NCI-H82 treated with DMSO at 0.1 percent for 48 hours (cell line): ENCODE data around the gene ZFP2.
"Not testable (repeated sequence)": the region's sequence is repeated elsewhere in the genome, so short reads cannot be mapped to it uniquely, and the experiment has no call there.

ENCODE experiments used
- DNase-seq: peaks from one replicate; lab custom pipeline; 2025; ENCODE audit not compliant: unreplicated experiment; lab: John Stamatoyannopoulos, UW

Gene ZFP2

DNA sequence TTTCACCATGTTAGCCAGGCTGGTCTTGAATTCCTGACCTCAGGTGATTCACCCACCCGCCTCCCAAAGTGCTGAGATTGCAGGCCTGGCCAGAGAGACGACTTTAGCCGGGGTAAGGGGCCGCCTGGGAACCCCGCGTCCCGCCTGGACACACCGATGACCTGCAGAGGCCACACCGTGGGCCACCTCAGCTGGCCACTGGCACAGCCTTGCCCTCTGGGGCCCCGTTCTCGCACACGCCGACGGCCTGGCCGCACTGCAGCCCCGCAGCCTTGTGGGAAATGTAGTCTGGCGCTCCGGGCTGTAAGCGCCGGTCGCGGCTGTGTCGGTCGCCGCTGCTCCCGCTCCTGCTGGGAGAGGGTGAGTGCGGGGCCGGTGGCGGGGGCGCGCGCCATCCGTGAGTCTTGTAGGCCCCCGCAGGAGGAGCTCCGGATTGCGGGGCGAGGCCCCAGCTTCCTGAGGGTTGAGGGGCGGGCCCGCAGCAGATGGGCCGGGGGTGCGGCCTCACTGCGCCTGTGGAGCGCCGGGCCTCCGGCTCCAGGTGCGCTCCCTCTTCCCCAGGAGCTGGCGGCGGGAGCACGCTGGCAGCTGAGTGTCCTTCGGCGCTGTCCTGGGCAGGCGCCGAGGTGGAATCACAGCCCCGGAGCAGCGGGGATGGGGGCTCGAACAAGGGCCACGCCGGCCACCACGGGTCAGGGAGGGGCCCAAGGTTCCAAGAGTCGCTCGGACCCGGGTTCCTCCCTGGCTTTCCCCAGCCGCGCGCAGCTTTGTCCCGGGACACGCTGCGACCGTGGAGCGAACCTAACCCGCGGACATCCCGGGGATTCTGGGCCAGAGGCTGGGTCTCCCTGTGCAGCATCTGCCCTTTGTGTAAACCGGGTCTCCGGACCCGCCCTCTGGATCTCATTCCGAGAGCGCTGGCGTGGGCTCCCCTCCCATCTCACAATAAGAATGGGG is at the start of gene ZFP2:
Gene ZFP2, plus strand, starts transcription at position 299 of the 957 bp plus-strand sequence. CDS start 35,401 bp downstream, outside the sequence.
- DNase-seq = peak; percentile 22

DNA sequence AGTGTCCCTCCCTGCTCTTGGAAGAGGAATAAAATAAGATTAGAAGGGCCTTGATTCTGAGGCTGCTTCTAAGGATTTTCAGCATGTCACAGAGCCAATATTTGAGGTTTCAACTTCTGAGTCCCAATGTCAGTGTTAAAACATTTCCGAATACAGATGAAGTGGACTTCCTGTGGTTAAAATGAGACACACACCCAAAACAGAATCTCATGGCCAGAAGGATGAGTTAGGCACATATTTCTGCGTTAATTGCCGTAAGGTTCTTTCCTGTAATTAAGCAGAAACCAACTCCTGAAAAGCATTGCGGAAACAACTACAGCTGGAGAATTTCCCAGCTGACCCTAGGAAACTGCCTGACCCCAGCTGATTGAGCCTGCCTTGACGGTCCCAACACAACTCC is 46.4 kb upstream of the ZFP2 start:
- no peak for DNase-seq

DNA sequence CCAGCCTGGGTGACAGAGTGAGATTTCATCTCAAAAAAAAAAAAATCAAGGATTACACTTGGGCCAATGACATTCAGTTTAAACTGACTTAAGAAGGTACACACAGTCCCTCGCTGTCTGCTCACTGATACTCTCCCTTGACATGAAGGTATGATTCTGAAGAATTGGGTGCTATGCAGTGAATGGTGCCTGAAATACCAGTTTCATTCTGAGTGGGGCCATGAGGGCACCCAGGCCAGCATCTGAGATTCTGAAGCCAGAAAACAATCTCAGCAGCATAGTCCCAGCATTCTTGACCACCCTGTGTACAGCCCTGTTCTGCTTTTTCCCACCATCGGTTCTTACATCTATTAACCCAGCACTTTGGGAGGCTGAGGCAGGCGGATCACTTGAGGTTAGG is 43.8 kb upstream of the ZFP2 start:
- DNase-seq = no peak

DNA sequence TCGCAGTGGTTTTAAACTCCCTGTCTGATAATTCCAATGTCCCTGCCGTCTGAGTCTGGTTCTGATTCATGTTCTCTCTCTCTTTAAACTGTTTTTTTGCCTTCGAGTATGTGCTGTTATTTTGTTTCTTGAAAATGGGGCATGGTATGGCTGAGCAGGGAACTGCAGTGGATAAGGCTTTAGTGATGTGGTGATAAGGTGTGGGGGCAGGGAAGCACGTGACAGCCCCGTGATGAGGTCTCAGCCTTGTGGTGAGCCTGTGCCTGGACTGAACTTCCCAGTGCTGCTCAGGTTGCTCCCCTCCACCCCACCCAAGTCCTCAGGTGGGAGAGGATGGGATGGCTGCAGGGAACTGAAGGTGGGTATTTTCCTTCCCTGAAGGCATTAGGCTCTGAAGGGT is 41.4 kb upstream of the ZFP2 start:
- DNase-seq = no peak

DNA sequence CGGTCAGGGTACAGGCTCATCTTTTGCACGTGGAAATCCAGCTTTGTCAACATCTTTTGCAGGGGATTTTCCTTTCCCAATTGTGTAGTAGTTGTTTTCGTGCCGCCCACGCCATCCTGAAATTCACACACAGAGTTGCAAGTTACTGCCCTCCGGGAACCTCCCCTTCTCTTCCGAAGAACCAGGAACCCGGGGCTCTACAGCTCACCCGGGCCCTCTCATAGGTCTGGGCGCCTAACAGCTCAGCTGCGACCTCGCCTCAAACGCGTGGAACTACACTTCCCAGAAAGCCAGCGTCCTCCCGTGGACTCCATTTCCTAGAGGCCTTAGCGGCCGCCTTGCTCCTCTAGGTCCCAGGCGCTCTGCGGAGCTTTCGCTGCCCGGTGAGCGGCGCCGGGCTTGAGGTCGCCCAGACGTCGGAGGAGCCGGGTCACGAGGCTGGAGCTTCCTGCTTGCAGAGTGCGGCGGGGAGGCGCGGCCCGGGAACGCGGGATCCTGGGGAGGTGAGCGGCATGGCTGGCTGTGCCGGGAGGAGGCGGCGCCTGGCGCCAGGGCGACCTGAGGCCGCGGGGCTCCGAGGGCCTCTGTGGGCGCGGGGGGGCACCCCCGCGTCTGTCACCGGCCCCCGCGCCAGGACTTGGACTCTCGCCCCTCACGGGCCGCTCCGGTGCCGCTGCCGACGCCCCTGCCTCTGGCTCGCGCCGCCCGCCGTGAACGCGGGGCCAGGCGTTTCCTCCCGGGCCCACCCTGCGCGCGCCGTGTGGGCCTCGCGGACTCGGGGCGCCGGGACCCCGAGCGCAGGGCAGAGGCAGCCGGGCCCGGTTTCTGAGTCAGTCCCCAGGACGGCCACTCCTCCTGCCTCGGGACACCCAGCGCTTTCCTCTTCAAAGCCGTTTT is 35.8 kb upstream of the ZFP2 start, which contains the start of gene ZNF354B:
Gene ZNF354B, plus strand, starts transcription at position 329 of the 897 bp plus-strand sequence. CDS start 1,095 bp downstream, outside the sequence.
- peak; percentile 71 for DNase-seq

DNA sequence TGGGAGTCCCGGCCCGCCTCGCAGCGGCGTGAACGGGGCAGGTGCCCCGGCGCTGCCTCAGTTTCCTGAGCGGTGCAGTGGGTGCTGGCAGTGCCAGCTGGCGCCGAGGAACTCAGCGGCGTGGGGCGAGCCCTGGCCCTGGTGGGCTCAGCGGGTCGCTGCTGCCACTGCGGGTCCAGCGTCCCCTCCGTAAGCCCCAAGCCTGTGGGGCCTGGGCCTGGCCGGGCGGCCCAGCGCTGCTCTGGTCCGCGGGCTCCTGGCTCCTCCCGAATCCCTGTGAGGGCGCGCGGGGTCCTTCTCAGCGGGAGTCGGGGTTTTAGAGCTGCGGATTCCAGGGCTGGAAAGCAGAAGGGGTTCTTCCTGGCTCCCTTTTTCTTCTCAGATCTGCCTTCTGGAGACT is 35.1 kb upstream of the ZFP2 start:
- not testable (repeated sequence) for DNase-seq

DNA sequence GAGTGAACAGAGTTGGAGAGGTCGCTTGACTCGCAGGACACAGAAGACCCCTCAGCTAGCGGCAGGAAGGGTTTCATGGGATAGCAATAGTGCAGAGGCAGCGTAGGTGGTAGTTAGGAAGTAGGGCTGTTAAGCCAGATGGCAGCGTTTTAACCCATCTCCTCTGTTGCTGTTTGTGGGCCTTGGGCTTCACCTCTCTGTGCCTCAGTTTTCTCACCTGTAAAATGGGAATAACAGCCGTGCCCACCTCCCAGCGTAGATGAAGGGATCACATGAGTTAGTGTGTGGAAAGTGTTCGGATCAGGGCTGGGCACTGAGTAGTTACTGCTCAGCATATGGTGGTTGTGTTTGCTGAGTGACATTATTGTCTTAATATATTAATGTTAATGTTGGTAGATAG is 34.1 kb upstream of the ZFP2 start:
- DNase-seq = no peak

DNA sequence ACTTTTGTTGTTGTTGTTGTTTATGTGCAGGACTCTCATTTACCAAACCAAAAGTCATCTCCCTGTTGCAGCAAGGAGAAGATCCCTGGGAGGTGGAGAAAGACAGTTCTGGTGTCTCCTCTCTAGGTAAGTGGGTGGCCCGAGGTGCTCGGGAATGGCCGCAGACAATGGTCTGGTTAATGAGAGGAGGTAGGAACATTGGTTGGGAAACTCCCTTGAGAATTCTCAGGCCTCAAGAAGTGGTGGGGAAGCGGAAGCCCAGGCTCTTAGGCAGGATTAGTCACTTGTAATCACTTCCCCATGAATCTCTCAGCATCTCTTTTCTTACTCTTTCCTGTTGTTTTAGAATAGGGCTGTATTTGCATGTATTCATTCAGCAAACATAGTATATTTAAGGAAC is 28.8 kb upstream of the ZFP2 start:
- no peak for DNase-seq

DNA sequence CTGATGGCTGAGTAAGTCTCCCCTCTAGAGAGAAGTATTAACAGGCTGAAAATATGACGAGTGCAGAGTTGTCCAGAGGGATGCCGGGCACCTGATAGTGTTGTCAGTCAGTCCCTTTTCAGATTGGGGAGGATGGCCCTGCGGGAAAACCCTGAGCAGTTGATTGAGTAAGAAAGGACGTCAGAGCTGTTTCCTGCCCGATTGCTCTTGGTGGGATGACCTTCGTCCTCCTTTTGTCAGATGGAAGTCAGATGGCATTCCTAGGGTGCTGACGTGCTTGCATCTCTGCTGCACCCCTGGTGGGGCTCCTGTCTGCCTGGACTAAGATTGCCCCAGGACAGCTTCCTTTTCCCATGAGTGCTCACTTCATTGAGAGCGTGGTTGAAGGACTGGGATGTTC is 26.1 kb upstream of the ZFP2 start:
- no peak for DNase-seq

DNA sequence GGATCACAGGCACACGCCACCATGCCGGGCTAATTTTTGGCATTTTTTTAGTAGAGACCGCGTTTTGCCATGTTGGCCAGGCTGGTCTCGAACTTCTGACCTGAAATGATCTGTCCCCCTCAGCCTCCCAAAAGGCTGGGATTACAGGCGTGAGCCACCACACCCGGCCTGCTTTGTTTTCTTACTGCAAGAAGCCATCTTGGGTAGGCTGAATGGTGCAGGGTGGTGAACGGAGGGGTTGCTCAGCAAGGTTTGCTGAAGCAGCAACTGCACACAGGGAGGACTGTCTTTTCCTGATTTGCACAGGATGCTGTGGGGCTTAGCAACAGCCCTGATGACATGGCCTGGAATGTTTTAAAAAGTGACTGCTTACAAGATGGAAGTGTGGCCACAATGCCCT is 25.3 kb upstream of the ZFP2 start:
- DNase-seq = no peak

DNA sequence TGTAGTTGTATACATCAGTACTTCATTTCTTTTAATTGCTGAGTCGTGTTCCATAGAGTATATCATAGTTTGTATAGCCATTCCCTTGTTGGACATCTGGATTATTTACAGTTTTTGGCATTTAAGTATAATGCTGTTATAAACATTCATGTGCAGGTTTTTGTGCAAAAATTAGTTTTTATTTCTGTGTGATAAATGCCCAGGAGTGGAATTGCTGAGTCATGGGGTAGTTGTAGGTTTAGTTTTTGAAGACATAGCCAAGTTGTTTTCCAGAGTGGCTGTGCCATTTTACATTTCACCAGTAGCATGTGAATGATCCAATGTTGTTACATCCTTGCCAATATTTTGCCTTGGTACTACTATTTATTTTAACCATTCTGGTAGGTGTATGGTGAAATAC is 23.4 kb upstream of the ZFP2 start:
- no peak for DNase-seq

DNA sequence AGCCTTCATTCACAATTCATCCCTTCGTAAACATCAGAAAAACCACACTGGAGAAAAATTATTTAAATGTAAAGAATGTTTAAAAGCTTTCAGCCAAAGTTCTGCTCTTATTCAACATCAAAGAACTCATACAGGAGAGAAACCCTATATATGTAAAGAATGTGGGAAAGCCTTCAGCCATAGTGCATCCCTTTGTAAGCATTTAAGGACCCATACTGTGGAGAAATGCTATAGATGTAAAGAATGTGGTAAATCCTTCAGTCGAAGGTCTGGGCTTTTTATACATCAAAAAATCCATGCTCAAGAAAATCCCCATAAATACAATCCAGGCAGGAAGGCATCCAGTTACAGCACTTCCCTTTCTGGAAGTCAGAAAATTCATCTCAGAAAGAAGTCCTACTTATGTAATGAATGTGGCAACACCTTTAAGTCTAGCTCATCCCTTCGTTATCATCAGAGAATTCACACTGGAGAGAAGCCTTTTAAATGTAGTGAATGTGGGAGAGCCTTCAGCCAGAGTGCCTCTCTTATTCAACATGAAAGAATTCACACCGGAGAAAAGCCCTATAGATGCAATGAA is 12.5 kb upstream of the ZFP2 start:
- not testable (repeated sequence) for DNase-seq

DNA sequence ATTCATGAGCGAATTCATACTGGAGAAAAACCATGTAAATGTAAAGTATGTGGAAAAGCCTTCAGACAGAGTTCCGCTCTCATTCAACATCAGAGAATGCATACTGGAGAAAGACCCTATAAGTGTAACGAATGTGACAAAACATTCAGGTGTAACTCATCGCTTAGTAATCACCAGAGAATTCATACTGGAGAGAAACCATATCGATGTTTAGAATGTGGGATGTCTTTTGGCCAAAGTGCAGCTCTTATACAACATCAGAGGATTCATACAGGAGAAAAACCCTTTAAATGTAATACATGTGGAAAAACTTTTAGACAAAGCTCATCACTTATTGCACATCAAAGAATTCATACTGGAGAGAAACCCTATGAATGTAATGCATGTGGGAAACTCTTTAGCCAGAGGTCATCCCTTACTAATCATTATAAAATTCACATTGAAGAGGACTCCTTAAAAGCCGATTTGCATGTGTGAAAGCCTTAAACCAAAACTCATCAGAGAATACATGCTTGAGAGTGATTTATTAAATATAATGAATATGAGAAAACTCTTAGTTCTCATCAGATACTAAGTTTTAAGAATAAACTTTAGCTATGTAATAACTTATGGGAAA is 11.8 kb upstream of the ZFP2 start:
- no peak for DNase-seq

DNA sequence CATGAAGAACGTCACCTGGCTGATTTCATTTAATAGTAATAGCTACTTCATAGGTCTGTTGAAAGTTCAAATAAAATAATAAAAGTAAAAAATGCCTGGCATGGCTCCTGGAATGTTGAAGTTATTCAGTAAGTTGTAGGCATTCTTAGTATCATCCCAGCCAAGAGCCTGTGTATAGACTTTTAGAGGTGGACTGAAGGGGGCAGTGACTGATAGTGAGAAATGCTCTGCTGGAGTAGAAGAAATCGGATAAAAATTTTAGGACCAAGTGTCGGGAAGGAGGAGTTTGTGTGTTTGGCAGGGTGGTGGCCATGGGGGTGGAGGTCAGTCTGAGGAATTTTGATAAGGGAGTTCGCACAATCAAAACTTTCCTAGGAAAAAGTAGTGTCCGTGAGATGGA is 3.6 kb downstream of the ZFP2 start:
- no peak for DNase-seq

DNA sequence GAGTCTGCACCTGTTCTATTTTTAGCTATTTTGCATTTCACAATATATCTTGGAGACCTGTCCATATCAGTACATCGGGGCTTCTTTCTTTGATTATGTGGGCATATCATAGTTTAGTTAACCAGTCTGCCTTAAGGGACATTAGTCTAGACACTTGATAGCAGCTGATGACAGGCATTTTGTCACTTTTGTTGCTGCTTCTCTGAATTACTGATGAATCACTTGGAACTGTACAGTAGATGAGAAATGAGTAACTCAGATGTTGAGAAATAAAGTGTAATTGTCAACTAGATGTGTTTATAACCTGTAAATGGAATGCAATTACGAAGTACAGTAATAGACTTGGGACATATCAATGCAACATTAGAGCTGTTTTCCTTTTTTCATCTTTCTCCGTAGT is 7.1 kb downstream of the ZFP2 start:
- DNase-seq = no peak

DNA sequence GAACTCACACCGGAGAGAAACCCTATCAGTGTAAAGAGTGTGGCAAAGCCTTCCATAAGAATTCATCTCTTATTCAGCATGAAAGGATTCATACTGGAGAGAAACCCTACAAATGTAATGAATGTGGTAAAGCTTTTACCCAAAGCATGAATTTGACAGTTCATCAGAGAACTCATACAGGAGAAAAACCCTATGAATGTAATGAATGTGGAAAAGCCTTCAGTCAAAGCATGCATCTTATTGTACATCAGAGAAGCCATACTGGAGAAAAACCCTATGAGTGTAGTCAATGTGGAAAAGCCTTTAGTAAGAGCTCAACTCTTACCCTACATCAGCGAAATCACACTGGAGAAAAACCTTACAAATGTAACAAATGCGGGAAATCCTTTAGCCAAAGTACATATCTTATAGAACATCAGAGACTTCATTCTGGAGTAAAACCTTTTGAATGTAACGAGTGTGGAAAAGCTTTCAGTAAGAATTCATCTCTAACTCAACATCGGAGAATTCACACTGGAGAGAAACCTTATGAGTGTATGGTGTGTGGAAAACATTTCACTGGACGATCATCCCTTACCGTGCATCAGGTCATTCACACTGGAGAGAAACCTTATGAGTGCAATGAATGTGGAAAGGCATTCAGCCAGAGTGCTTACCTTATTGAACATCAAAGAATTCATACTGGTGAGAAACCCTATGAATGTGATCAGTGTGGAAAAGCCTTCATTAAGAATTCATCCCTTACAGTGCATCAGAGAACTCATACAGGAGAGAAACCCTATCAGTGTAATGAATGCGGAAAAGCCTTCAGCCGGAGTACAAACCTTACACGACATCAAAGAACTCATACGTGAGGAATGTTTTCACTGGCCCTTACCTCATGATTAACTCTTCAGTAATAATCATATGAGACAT is 36.4 kb downstream of the ZFP2 start:
- no peak for DNase-seq

DNA sequence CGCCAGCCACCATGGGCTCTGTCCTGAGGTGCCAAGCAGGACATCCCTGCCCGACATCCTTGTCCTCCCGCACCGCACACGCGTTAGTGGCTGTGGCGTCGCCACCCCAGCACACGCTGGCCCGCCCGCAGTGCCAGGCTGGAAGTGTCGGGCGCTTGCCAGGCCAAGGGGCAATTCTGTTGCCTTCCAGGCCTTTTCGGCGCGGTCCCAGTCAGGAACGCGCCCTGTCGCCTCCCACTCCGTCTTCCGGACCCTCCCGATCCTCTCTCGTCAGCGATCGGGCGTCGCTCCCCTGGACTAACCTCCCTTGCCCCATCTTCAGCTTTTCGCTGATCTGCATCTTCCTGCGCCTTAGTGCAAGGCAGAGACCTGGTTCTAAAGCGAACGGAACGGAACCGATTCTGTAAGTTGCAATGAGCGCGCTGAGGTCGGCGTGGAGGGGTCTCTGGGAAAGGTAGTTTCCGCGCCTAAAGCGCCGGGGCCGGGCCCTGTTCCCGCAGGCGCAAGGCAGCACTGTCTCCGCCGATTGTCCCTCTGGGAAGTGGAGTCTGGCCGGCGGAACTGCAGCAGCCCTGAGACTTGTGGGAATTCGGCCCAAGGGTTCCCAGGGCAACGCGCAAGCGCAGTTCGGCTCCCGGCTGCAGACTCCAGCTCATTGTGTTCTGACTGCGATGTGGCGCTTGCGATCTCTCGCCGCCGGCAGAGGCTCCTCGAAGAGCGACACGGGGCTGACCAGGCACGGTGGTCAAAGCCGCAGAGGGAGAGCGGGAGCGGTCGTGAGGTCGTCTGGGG is 45.1 kb downstream of the ZFP2 start, which contains the start of gene ZNF454:
Gene ZNF454, plus strand, starts transcription at position 630 of the 792 bp plus-strand sequence. CDS start 1,594 bp downstream, outside the sequence.
- peak; percentile 81 for DNase-seq

DNA sequence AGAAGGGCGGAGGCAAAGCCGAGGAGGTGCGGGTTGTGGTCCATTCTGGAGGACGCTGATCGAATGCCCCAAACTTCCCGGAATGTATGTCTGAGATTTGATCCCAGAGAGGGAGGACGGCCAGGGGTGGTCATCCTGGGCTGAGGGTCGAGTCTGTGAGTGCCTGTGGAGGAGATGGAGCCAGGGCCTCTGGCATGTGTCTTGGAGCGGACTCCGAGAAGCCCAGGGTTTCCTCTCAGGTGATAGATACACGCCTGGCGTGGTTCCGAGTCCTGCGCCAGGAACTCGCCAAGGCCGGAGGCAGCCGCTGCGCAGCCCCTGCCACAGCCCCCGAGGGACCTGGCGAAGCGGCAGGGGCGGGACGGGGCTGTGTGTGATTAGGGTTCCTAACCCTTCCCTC is 45.6 kb downstream of the ZFP2 start:
- DNase-seq = no peak
